ENCODE results near the gene HAPLN3. TPM values are rescaled to one million over a fixed set of nuclear protein-coding genes. Genes with fewer than 3 reads are reported as not detected.

HAPLN3 gene
- total and polyA plus RNA-seq, 10 of the 15 experiments (the other 5 are each of a cell fraction or from before 2014, with no cell fraction given) = 0.20 to 5.0 (median 1.4) TPM; not detected in 1

DNA sequence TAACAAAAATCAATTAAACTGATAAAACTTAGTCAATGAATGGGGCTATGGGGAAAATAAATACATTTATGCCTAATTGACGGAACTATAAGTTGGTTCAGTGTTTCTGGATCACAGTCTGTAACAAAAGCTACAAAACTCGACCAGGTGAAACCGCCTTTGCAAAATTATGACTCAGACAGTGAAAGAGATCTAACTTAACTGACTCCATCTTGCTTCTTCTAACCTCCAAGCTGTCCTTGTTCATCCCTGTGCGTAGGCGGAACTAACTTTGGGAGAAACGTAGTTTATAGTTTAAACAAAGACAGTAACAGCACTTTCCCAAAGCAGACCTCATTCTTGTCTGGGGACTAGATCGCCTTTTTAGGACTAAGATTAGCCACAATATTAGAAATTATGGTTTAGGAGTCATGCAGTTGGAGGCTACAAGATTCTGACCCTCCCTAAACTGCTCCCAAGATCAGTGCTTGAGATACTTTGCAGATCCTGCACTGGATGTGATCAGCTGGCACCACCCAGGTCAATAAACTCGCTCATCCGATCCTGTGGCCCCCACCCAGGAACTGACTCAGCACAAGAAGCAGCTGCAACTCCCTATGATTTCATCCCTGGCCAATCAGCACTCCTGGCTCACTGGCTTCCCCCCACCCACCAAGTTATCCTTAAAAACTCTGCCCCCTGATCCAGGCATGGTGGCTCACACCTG lies 25.0 kb upstream of the HAPLN3 start:
- H3K4me3 ChIP-seq = no peak overlapping the region
- ChIA-PET SMC1A (ENCODE audit: uncharacterized antibody, unreplicated experiment) (interaction anchor here (1.0 kb wide), 2 partner anchors 16 to 62 kb away, joined by 3 to 4 read pairs; no protein-coding TSS in a partner anchor), POLR2A (interaction anchor here (0.6 to 1.0 kb wide), 3 partner anchors 17 to 929 kb away, joined by 3 to 9 read pairs (median 8); no protein-coding TSS in a partner anchor), RAD21 (ENCODE audit: unreplicated experiment) (interaction anchor here (0.7 to 1.6 kb wide), 3 partner anchors 9 to 62 kb away, joined by 3 to 6 read pairs (median 3); no protein-coding TSS in a partner anchor), CTCF (interaction anchor here (0.7 to 4.1 kb wide), 5 partner anchors 16 to 261 kb away, joined by 3 to 27 read pairs (median 4); partner anchors contain the start of gene HAPLN3)
- DNase-seq (ENCODE audit: low read depth, low spot score) (no peak), FAIRE-seq (no peak), ATAC-seq (peak; percentile 35)
- no peak overlapping the region for H3K9ac ChIP-seq (ENCODE audit: control insufficient read depth, insufficient read depth, low read length)
- no peaks in the 10 kb centered on the region for H3K9me3 ChIP-seq (replicated peaks; ENCODE audit: control insufficient read depth, insufficient read depth, low read length)
- no TSS peak for BruUV-seq (replicated peaks)
- no peak overlapping the region for H3K27ac ChIP-seq (ENCODE audit: control insufficient read depth, insufficient read depth)
- H3K4me1 ChIP-seq (ENCODE audit: control insufficient read depth, insufficient read depth, low read length) = peaks cover 8% of the 10 kb centered on the region
- H3K79me2 ChIP-seq (ENCODE audit: control insufficient read depth, insufficient read depth, low read length) = no peaks in the 10 kb centered on the region
- intact Hi-C loops (cut with micrococcal nuclease; ENCODE audit: unreplicated experiment) = no loop called here
- H3K4me2 ChIP-seq (ENCODE audit: control insufficient read depth, insufficient read depth) = no peak overlapping the region
- TF ChIP-seq MEF2A (IDR thresholded peaks at IDR 0.05; ENCODE audit: insufficient read depth, low read depth, low read length) (no peak), IKZF1 (conservative IDR thresholded peaks at IDR 0.05) (no peak), NFYB (IDR thresholded peaks at IDR 0.05; ENCODE audit: insufficient read depth, low read depth, low read length) (0 out of 2 replicates have a peak, but pooled peaks have one; percentile 14), MTA3 (IDR thresholded peaks at IDR 0.05; ENCODE audit: borderline replicate concordance, low read length) (no peak)
- peaks cover 0 to 2% of the 10 kb centered on the region in 2 experiments; a peak in 2 of 4 replicates for H3K27me3 ChIP-seq (replicated peaks in 1 of 2; ENCODE audit: control insufficient read depth in 2 of 2, insufficient read depth in 2 of 2, low read length in 1 of 2)
- in situ Hi-C loops (cut with MboI) = no loop called here
- WGBS (ENCODE audit: insufficient coverage, insufficient replicate concordance, low lambda C conversion rate, missing lambda C conversion rate) = 22% methylated on average over 9 of the region's 9 CpGs
- no peaks in the 10 kb centered on the region for H3K36me3 ChIP-seq (ENCODE audit: control insufficient read depth in 2 of 2, insufficient read depth in 2 of 2, low read length in 1 of 2)
- H2AFZ ChIP-seq (ENCODE audit: control insufficient read depth, low read depth, low read length) = no peak overlapping the region
- no peaks in the 10 kb centered on the region for H4K20me1 ChIP-seq (ENCODE audit: control insufficient read depth, insufficient read depth)

DNA sequence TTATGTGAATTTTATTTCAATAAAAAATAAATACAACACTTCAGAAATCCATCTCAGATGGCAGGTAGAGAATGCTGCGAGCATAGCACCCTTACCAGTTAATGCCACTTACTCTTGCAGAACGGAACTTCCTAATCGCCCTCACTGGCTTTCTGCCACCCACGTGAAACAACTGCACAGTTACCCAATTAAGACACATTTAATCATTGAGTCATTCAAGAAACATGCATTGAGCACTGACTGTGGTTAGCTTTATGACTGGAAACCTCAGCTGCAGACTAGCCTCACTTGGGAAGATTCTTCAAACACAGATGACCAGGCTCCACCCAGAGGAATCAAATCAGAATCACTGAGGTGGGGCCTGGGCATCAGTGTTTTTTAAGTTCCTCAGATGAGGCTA lies 23.4 kb upstream of the HAPLN3 start:
- Histone ChIP-seq H3K79me2 (ENCODE audit: control insufficient read depth, insufficient read depth, low read length) (no peaks in the 10 kb centered on the region), H3K9ac (ENCODE audit: control insufficient read depth, insufficient read depth, low read length) (no peak overlapping the region), H2AFZ (ENCODE audit: control insufficient read depth, low read depth, low read length) (no peak overlapping the region), H3K27ac (ENCODE audit: control insufficient read depth, insufficient read depth) (no peak overlapping the region), H3K27me3 (replicated peaks in 1 of 2; ENCODE audit: control insufficient read depth in 2 of 2, insufficient read depth in 2 of 2, low read length in 1 of 2) (peaks cover 0 to 2% of the 10 kb centered on the region in 2 experiments; a peak in 1 of 4 replicates), H4K20me1 (ENCODE audit: control insufficient read depth, insufficient read depth) (no peaks in the 10 kb centered on the region), H3K4me2 (ENCODE audit: control insufficient read depth, insufficient read depth) (no peak overlapping the region), H3K36me3 (ENCODE audit: control insufficient read depth in 2 of 2, insufficient read depth in 2 of 2, low read length in 1 of 2) (no peaks in the 10 kb centered on the region), H3K4me3 (no peak overlapping the region), H3K4me1 (ENCODE audit: control insufficient read depth, insufficient read depth, low read length) (peaks cover 8% of the 10 kb centered on the region), H3K9me3 (replicated peaks; ENCODE audit: control insufficient read depth, insufficient read depth, low read length) (no peaks in the 10 kb centered on the region)
- peak; percentile 75 for DNase-seq (ENCODE audit: low read depth, low spot score)
- intact Hi-C loops (cut with micrococcal nuclease; ENCODE audit: unreplicated experiment) (loop anchor here (1.0 to 5.0 kb wide), 2 partner anchors 34 to 64 kb away; no protein-coding TSS in a partner anchor), in situ Hi-C loops (cut with MboI) (no loop called here)
- RAD21 ChIA-PET (ENCODE audit: unreplicated experiment) = no interaction called here
- SMC1A ChIA-PET (ENCODE audit: uncharacterized antibody, unreplicated experiment) = no interaction called here
- POLR2A ChIA-PET = interaction anchor here (0.9 kb wide), 1 partner anchor 11 kb away, joined by 4 read pairs; no protein-coding TSS in a partner anchor
- WGBS (ENCODE audit: insufficient coverage, insufficient replicate concordance, low lambda C conversion rate, missing lambda C conversion rate) = 21% methylated on average over 4 of the region's 4 CpGs
- no TSS peak for BruUV-seq (replicated peaks)
- ATAC-seq = peak; percentile 88
- CTCF ChIA-PET = interaction anchor here (1.0 kb wide), 1 partner anchor 14 kb away, joined by 4 read pairs; no protein-coding TSS in a partner anchor
- no peak for FAIRE-seq
- TF ChIP-seq, protein P1, sequence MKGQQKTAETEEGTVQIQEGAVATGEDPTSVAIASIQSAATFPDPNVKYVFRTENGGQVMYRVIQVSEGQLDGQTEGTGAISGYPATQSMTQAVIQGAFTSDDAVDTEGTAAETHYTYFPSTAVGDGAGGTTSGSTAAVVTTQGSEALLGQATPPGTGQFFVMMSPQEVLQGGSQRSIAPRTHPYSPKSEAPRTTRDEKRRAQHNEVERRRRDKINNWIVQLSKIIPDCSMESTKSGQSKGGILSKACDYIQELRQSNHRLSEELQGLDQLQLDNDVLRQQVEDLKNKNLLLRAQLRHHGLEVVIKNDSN (IDR thresholded peaks at IDR 0.05; ENCODE audit: borderline replicate concordance, extremely low read length, insufficient read depth, low read depth, low read length) = no peak
- TF ChIP-seq PAX5 (IDR thresholded peaks at IDR 0.05; ENCODE audit: borderline replicate concordance, low read depth, low read length) (peak; percentile 77; the same call in 1 of the 2 replicates), MXI1 (IDR thresholded peaks at IDR 0.05; ENCODE audit: low read depth, low read length) (no peak), JUNB (IDR thresholded peaks at IDR 0.05) (peak; percentile 31; the same call in 1 of the 2 replicates), ASH2L (IDR thresholded peaks at IDR 0.05; ENCODE audit: borderline replicate concordance, low read depth) (no peak), BRCA1 (IDR thresholded peaks at IDR 0.05; ENCODE audit: low read depth, low read length) (no peak), EZH2 (IDR thresholded peaks at IDR 0.05; ENCODE audit: borderline replicate concordance, control insufficient read depth, low read depth, low read length) (no peak), SUZ12 (IDR thresholded peaks at IDR 0.05; ENCODE audit: unreplicated experiment) (no peak)
- TF ChIP-seq, protein P2, sequence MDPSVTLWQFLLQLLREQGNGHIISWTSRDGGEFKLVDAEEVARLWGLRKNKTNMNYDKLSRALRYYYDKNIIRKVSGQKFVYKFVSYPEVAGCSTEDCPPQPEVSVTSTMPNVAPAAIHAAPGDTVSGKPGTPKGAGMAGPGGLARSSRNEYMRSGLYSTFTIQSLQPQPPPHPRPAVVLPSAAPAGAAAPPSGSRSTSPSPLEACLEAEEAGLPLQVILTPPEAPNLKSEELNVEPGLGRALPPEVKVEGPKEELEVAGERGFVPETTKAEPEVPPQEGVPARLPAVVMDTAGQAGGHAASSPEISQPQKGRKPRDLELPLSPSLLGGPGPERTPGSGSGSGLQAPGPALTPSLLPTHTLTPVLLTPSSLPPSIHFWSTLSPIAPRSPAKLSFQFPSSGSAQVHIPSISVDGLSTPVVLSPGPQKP (IDR thresholded peaks at IDR 0.05; ENCODE audit: low read depth, low read length) = no peak
